HepG2 (cell line): Measurements from ENCODE around the gene MRPL34. TPM values are rescaled to one million over a fixed set of nuclear protein-coding genes. Genes with fewer than 3 reads are reported as not detected.
A peak's percentile ranks its signal among the peaks of the same experiment; 100 is the strongest.

Experiments
- ARNT ChIP-seq: fragments of 450-650 bp; IDR thresholded peaks from 2 replicates; pipeline ENCODE4 v1.6.1; 2017
- ASH2L ChIP-seq: fragments of 300-600, 200-600 bp; sonication (generic); IDR thresholded peaks from 2 replicates; pipeline ENCODE4 v1.7.0; 2017; ENCODE audit warnings: low read depth, mild to moderate bottlenecking, moderate library complexity, mixed read lengths, low read length; ENCODE audit not compliant: insufficient read length
- GRHL1 ChIP-seq: sonication (generic); formaldehyde crosslinking; conservative IDR thresholded peaks from 2 replicates; pipeline ENCODE4 v1.8.0; 2022; ENCODE audit warnings: missing genetic modification reagents
- HOXD1 ChIP-seq: sonication (generic); formaldehyde crosslinking; IDR thresholded peaks from 2 replicates; pipeline ENCODE4 v1.5.0; 2020; ENCODE audit warnings: missing genetic modification reagents
- IRF2 ChIP-seq: IDR thresholded peaks from 2 replicates; pipeline ENCODE4 v1.6.1; 2018; ENCODE audit warnings: missing genetic modification reagents, missing compliant biosample characterization
- JDP2 ChIP-seq: sonication (generic); formaldehyde crosslinking; IDR thresholded peaks from 2 replicates; pipeline ENCODE4 v1.8.1; 2022; ENCODE audit warnings: missing genetic modification reagents, borderline replicate concordance
- KAT8 ChIP-seq: IDR thresholded peaks from 2 replicates; pipeline ENCODE4 v1.6.1; 2016; ENCODE audit warnings: missing genetic modification reagents, missing compliant biosample characterization
- KDM4B ChIP-seq: sonication (generic); formaldehyde crosslinking; IDR thresholded peaks from 2 replicates; pipeline ENCODE4 v1.4.0; 2020; ENCODE audit warnings: missing genetic modification reagents
- KDM5A ChIP-seq: fragments of 200-600 bp; sonication (generic); IDR thresholded peaks from 2 replicates; pipeline ENCODE4 v1.7.0; 2018; ENCODE audit warnings: antibody characterized with exemption, mild to moderate bottlenecking, low read length, borderline replicate concordance
- KLF6 ChIP-seq: IDR thresholded peaks from 2 replicates; pipeline ENCODE4 v1.8.0; 2016; ENCODE audit warnings: missing biosample characterization, missing genetic modification reagents
- YY1 ChIP-seq: IDR thresholded peaks from 2 replicates; pipeline ENCODE4 v1.6.1; 2011; ENCODE audit warnings: low read length, low read depth, moderate library complexity, mild to moderate bottlenecking; ENCODE audit not compliant: insufficient read depth, insufficient replicate concordance
- ZBTB20 ChIP-seq: sonication (generic); formaldehyde crosslinking; IDR thresholded peaks from 2 replicates; pipeline ENCODE4 v1.8.1; 2023; ENCODE audit warnings: missing genetic modification reagents, low read depth, mild to moderate bottlenecking, borderline replicate concordance
- ZBTB33 ChIP-seq: sonication (generic); formaldehyde crosslinking; IDR thresholded peaks from 2 replicates; pipeline ENCODE4 v1.4.0; 2020; ENCODE audit warnings: missing genetic modification reagents
- ZKSCAN8 ChIP-seq: IDR thresholded peaks from 2 replicates; pipeline ENCODE4 v1.6.1; 2016; ENCODE audit warnings: borderline replicate concordance, missing genetic modification reagents, missing compliant biosample characterization
- ZNF138 ChIP-seq: sonication (generic); formaldehyde crosslinking; IDR thresholded peaks from 2 replicates; pipeline ENCODE4 v1.5.0; 2020; ENCODE audit warnings: mild to moderate bottlenecking, low read depth, missing genetic modification reagents
- ZNF143 ChIP-seq: sonication (generic); formaldehyde crosslinking; IDR thresholded peaks from 2 replicates; pipeline ENCODE4 v1.4.0; 2020; ENCODE audit warnings: missing genetic modification reagents
- ZNF318 ChIP-seq: sonication (generic); formaldehyde crosslinking; IDR thresholded peaks from 2 replicates; pipeline ENCODE4 v1.4.0; 2020; ENCODE audit warnings: mild to moderate bottlenecking, missing genetic modification reagents
- ZNF550 ChIP-seq: sonication (generic); formaldehyde crosslinking; IDR thresholded peaks from 2 replicates; pipeline ENCODE4 v1.4.0; 2020; ENCODE audit warnings: mild to moderate bottlenecking, missing genetic modification reagents, borderline replicate concordance
- polyA plus RNA-seq, 8 experiments: library from polyadenylated mRNA; depleted of rRNA in 3 of 8; stranded (reverse) in 7 of 8; unstranded in 1 of 8; fragments of >200 nt; fragmentation: Illumina TruSeq in 4 of 8; extraction: Trizol in 4 of 8; gene quantifications; 2 replicates each; pipeline versions ENCODE4 v1.2.1 to v1.2.3, GENCODE V29; 2011 to 2016; ENCODE audit warnings: low read depth in 4 of 8, missing spikeins in 1 of 8, mixed read lengths in 1 of 8; ENCODE audit not compliant: insufficient read depth in 1 of 8
- total RNA-seq, 5 experiments: library from RNA; depleted of rRNA; stranded (reverse); fragments of >200 nt; fragmentation: Illumina TruSeq; extraction: Trizol; gene quantifications; 2 replicates each; pipeline ENCODE4 v1.2.3, GENCODE V29; 2016; ENCODE audit warnings: low read depth in 1 of 5

The MRPL34 gene
- total and polyA plus RNA-seq, 2 of the 13 experiments (the other 11 are each of a cell fraction or from before 2014, with no cell fraction given) = 74.0 to 77.3 TPM

DNA sequence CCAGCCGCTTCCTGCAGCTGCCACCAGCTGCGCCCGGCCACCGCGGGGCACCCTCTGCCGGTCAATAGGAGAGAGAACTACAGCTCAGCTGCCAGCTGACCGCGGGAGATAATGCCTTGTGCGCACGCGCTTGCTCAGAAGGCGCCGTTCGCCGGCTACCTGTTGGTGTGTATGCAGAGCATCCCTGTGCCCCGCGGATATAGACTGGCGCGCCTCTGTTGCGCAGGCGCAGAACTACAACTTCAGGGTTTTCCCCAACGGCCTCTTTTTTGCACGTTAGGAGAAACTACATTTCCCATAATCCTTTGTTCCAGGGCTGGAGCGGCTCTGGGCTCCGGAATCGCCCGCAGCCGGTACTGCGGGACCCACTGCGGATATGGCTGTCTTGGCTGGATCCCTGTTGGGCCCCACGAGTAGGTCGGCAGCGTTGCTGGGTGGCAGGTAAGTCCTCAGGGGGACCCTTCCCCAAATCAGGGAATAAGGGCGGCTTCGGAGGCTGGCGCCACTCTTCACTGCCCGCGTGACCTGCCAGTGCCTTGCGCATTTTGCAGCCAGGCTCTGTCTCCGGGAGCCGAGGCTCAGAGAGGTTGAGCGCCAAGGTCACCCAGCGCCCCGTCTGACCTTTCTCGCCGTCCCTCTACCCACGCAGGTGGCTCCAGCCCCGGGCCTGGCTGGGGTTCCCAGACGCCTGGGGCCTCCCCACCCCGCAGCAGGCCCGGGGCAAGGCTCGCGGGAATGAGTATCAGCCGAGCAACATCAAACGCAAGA lies at the start of gene MRPL34 (continued):
- TF ChIP-seq ZNF318 (CRISPR knock-in tag) (0 out of 2 replicates have a peak, but pooled peaks have one; percentile 34), YY1 (peak; percentile 68), ARNT (no peak), ZNF138 (CRISPR knock-in tag) (no peak), IRF2 (CRISPR knock-in tag) (peak; percentile 77; the same call in 1 of the 2 replicates), KDM5A (peak; percentile 88; the same call in 1 of the 2 replicates), ZBTB33 (CRISPR knock-in tag) (peak; percentile 55), ASH2L (peak; percentile 61), KDM4B (CRISPR knock-in tag) (no peak), ZNF550 (no peak), ZKSCAN8 (CRISPR knock-in tag) (peak; percentile 96), GRHL1 (CRISPR knock-in tag) (no peak), KAT8 (peak; percentile 63; the same call in 1 of the 2 replicates), JDP2 (CRISPR knock-in tag) (no peak), ZNF143 (peak; percentile 92), HOXD1 (CRISPR knock-in tag) (no peak; the same call in 1 of the 2 replicates), KLF6 (CRISPR knock-in tag) (no peak), ZBTB20 (CRISPR knock-in tag) (peak; percentile 45; the same call in 1 of the 2 replicates)
